SK-N-SH treated with all-trans-retinoic acid at 6 μM for 48 hours (cell line): Measurements from ENCODE around the gene SLC8A2.

Experiments used
- GLIS3 ChIP-seq: fragments of 250-450 bp; sonication (Bioruptor Pico); IDR thresholded peaks from 2 replicates; pipeline ENCODE4 v1.5.0; 2020; ENCODE audit warnings: mild to moderate bottlenecking, moderate library complexity
- TCF4 ChIP-seq: fragments of 250-450 bp; sonication (Bioruptor Pico); IDR thresholded peaks from 2 replicates; pipeline ENCODE4 v1.8.0; 2021; ENCODE audit warnings: mild to moderate bottlenecking, moderate library complexity, borderline replicate concordance
- ZFP30 ChIP-seq: fragments of 450-650 bp; formaldehyde crosslinking; IDR thresholded peaks from 2 replicates; pipeline ENCODE4 v1.5.0; 2022; ENCODE audit warnings: mild to moderate bottlenecking, moderate library complexity
- ZNF565 ChIP-seq: fragments of 450-650 bp; formaldehyde crosslinking; conservative IDR thresholded peaks from 2 replicates; pipeline ENCODE4 v1.5.0; 2020; ENCODE audit warnings: low read depth, mild to moderate bottlenecking, moderate library complexity
- ZNF8 ChIP-seq: fragments of 450-650 bp; formaldehyde crosslinking; IDR thresholded peaks from 2 replicates; pipeline ENCODE4 v1.5.0; 2020; ENCODE audit warnings: mild to moderate bottlenecking, moderate library complexity
- TF ChIP-seq, protein P1 (sequence below): fragments of 250-450 bp; sonication (Bioruptor Pico); IDR thresholded peaks from 2 replicates; pipeline ENCODE4 v1.5.1; 2020; ENCODE audit warnings: low read depth, mild to moderate bottlenecking, moderate library complexity
- TF ChIP-seq, protein P2 (sequence below): fragments of 250-450 bp; sonication (Bioruptor Pico); IDR thresholded peaks from 2 replicates; pipeline ENCODE4 v1.8.0; 2020; ENCODE audit warnings: mild to moderate bottlenecking, moderate library complexity, borderline replicate concordance
- TF ChIP-seq, protein P3 (sequence below): fragments of 250-450 bp; sonication (Bioruptor Pico); IDR thresholded peaks from 2 replicates; pipeline ENCODE4 v1.8.0; 2021; ENCODE audit warnings: low read depth, mild to moderate bottlenecking, moderate library complexity, borderline replicate concordance

DNA sequence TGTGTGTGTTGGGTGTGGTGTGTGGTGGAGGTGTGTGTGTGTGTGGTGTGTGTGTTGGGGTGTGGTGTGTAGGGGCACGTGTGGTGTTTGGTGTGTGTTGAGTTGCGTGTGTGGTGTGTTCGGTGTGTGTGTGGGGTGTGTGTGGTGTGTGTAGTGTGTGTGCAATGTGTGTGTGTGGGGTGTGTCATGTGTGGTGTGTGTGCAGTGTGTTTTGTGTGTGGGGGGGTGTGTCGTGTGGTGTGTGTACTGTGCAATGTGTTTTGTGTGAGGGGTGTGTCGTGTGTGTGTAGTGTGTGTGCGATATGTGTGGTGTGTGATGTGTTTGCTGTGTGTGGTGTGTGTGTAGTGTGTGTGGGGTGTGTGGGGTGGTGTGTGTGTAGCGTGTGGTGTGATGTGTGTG is 18.3 kb upstream of the SLC8A2 start:
- TF ChIP-seq, protein P1, sequence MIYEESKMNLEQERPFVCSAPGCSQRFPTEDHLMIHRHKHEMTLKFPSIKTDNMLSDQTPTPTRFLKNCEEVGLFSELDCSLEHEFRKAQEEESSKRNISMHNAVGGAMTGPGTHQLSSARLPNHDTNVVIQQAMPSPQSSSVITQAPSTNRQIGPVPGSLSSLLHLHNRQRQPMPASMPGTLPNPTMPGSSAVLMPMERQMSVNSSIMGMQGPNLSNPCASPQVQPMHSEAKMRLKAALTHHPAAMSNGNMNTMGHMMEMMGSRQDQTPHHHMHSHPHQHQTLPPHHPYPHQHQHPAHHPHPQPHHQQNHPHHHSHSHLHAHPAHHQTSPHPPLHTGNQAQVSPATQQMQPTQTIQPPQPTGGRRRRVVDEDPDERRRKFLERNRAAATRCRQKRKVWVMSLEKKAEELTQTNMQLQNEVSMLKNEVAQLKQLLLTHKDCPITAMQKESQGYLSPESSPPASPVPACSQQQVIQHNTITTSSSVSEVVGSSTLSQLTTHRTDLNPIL: no peak
- TF ChIP-seq, protein P2, sequence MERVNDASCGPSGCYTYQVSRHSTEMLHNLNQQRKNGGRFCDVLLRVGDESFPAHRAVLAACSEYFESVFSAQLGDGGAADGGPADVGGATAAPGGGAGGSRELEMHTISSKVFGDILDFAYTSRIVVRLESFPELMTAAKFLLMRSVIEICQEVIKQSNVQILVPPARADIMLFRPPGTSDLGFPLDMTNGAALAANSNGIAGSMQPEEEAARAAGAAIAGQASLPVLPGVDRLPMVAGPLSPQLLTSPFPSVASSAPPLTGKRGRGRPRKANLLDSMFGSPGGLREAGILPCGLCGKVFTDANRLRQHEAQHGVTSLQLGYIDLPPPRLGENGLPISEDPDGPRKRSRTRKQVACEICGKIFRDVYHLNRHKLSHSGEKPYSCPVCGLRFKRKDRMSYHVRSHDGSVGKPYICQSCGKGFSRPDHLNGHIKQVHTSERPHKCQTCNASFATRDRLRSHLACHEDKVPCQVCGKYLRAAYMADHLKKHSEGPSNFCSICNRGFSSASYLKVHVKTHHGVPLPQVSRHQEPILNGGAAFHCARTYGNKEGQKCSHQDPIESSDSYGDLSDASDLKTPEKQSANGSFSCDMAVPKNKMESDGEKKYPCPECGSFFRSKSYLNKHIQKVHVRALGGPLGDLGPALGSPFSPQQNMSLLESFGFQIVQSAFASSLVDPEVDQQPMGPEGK (CRISPR knock-in tag): no peak
- TF ChIP-seq ZFP30: no peak
- no peak for TF ChIP-seq TCF4
- TF ChIP-seq GLIS3 (CRISPR knock-in tag): no peak
- TF ChIP-seq, protein P3, sequence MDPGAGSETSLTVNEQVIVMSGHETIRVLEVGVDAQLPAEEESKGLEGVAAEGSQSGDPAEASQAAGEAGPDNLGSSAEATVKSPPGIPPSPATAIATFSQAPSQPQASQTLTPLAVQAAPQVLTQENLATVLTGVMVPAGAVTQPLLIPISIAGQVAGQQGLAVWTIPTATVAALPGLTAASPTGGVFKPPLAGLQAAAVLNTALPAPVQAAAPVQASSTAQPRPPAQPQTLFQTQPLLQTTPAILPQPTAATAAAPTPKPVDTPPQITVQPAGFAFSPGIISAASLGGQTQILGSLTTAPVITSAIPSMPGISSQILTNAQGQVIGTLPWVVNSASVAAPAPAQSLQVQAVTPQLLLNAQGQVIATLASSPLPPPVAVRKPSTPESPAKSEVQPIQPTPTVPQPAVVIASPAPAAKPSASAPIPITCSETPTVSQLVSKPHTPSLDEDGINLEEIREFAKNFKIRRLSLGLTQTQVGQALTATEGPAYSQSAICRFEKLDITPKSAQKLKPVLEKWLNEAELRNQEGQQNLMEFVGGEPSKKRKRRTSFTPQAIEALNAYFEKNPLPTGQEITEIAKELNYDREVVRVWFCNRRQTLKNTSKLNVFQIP (CRISPR knock-in tag): no peak
- TF ChIP-seq ZNF565 (CRISPR knock-in tag): no peak
- TF ChIP-seq ZNF8 (CRISPR knock-in tag): no peak
